Osteoblast (primary cell): ENCODE measurements around the gene DISC1. TPM values are rescaled to one million over a fixed set of nuclear protein-coding genes. Genes with fewer than 3 reads are reported as not detected.

Experiments used
- DNase-seq: peaks from one replicate; pipeline ENCODE4 v3.0.0; 2011; ENCODE audit warnings: low spot score, mixed read lengths; ENCODE audit not compliant: insufficient read length; ENCODE audit errors: missing footprints
- H2AFZ ChIP-seq: 2 replicates; pipeline ENCODE4 v1.6.0; 2011; ENCODE audit warnings: mild to moderate bottlenecking, low read length
- H3K27ac ChIP-seq: 2 replicates; pipeline ENCODE4 v1.5.1; 2011; ENCODE audit warnings: mild to moderate bottlenecking, low read depth, low read length, moderate library complexity
- H3K27me3 ChIP-seq: 2 replicates; pipeline ENCODE4 v1.6.0; 2012; ENCODE audit warnings: mild to moderate bottlenecking, control low read depth, inconsistent platforms, low read length, moderate library complexity; ENCODE audit not compliant: insufficient read depth
- H3K36me3 ChIP-seq: 2 replicates; pipeline ENCODE4 v1.5.1; 2011; ENCODE audit warnings: mild to moderate bottlenecking, low read length, control low read depth, moderate library complexity; ENCODE audit not compliant: insufficient read depth
- H3K4me1 ChIP-seq: 2 replicates; pipeline ENCODE4 v1.5.1; 2011; ENCODE audit warnings: mild to moderate bottlenecking, low read length, control low read depth, moderate library complexity; ENCODE audit not compliant: insufficient read depth
- H3K4me2 ChIP-seq: 2 replicates; pipeline ENCODE4 v1.6.0; 2011; ENCODE audit warnings: mild to moderate bottlenecking, low read length; ENCODE audit not compliant: insufficient read depth
- H3K4me3 ChIP-seq: fragments of 200-600 bp; sonication (generic); 3 replicates; pipeline ENCODE4 v1.5.1; 2012; ENCODE audit warnings: mild to moderate bottlenecking, low read length, inconsistent platforms; ENCODE audit not compliant: insufficient read depth
- H3K79me2 ChIP-seq: 2 replicates; pipeline ENCODE4 v1.6.0; 2012; ENCODE audit warnings: mild to moderate bottlenecking, low read length, control low read depth, inconsistent platforms; ENCODE audit not compliant: insufficient read depth
- H3K9me3 ChIP-seq: 2 replicates; pipeline ENCODE4 v1.5.1; 2011; ENCODE audit warnings: low read depth, low read length, control low read depth
- H4K20me1 ChIP-seq: 2 replicates; pipeline ENCODE4 v1.6.0; 2012; ENCODE audit warnings: mild to moderate bottlenecking, low read length, control low read depth; ENCODE audit not compliant: insufficient read depth
- total RNA-seq: library from RNA; depleted of rRNA; stranded (reverse); fragments of >200 nt; gene quantifications from 2 replicates; pipeline ENCODE4 v1.2.3, GENCODE V29; 2012
- TF ChIP-seq, protein P1 (sequence below): IDR thresholded peaks from 2 replicates; pipeline ENCODE4 v1.5.1; 2011; ENCODE audit warnings: mild to moderate bottlenecking, low read depth, low read length, moderate library complexity; ENCODE audit errors: extremely low read depth

Gene DISC1
- total RNA-seq, 1 donor = 11.9 TPM

DNA sequence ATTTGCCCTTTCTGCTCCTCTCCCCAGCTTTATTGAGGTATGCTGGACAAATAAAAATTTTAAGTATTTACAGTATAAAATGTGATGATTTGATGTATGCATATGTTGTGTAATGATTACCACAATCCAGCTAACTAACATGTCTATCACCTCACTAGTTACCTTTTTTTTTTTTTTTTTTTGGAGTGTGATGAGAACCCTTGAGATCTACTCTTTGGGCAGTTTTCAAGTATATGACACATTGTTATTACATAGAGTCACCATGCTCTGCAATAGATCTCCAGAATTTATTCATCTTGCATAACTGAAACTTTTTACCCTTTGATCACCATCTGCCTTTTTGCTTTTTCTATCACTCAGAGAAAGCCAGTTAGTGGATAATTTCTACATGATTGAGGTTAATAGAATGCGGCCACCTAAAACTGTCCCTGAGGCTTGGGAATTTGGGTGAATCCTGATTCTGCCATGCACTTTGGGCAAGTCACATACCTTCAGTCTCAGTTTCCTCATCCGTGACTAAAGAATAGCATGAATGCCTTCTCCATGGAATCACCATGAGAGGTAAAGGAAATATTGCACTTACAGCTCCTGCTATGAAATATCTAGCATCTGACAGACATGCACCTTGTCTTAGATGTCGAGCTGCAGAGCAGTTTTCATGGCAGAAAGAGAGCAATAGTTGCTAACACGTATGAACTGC lies 295.2 kb downstream of the DISC1 start:
- H3K36me3 ChIP-seq = no peaks in the 10 kb centered on the region
- no peak overlapping the region for H3K4me2 ChIP-seq
- no peaks in the 10 kb centered on the region for H4K20me1 ChIP-seq
- no peak overlapping the region for H2AFZ ChIP-seq
- no peaks in the 10 kb centered on the region for H3K27me3 ChIP-seq
- DNase-seq = no peak
- no peaks in the 10 kb centered on the region for H3K79me2 ChIP-seq
- peaks cover 10% of the 10 kb centered on the region for H3K4me1 ChIP-seq
- H3K27ac ChIP-seq = no peak overlapping the region
- H3K4me3 ChIP-seq = no peak overlapping the region
- TF ChIP-seq, protein P1, sequence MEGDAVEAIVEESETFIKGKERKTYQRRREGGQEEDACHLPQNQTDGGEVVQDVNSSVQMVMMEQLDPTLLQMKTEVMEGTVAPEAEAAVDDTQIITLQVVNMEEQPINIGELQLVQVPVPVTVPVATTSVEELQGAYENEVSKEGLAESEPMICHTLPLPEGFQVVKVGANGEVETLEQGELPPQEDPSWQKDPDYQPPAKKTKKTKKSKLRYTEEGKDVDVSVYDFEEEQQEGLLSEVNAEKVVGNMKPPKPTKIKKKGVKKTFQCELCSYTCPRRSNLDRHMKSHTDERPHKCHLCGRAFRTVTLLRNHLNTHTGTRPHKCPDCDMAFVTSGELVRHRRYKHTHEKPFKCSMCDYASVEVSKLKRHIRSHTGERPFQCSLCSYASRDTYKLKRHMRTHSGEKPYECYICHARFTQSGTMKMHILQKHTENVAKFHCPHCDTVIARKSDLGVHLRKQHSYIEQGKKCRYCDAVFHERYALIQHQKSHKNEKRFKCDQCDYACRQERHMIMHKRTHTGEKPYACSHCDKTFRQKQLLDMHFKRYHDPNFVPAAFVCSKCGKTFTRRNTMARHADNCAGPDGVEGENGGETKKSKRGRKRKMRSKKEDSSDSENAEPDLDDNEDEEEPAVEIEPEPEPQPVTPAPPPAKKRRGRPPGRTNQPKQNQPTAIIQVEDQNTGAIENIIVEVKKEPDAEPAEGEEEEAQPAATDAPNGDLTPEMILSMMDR = no peak
- H3K9me3 ChIP-seq = no peaks in the 10 kb centered on the region

DNA sequence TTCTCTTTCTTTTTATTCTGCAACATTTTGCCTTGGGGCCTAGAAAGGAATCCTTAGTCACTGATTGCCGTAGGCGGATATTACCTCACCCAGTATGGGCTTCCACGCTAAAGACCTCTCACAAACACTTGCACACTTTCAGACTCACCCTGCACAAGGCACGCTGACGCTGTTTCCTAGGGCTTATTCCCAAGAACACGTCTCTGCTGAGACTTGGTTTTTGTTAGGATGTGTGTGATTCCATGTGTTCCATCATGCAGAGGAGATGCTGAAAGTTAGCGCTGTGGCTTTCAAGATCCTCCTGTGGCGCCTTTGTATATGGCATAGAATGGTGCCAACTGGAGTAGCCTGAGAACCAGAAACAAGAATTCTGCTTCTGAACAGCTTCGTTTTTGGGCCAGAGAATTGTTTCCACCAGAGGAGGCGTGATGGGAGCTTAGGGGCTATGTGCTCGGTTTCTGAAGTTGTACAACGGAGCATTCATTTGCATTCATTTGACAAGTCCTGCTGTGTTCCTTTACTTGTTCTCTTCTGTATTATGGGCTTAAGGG lies 297.0 kb downstream of the DISC1 start:
- H3K79me2 ChIP-seq = no peaks in the 10 kb centered on the region
- H2AFZ ChIP-seq = no peak overlapping the region
- no peaks in the 10 kb centered on the region for H3K36me3 ChIP-seq
- H3K4me3 ChIP-seq = no peak overlapping the region
- peak overlapping the region; percentile 3 for H3K4me2 ChIP-seq
- peak overlapping the region; percentile 60 for H3K27ac ChIP-seq
- H3K4me1 ChIP-seq = peaks cover 7% of the 10 kb centered on the region
- TF ChIP-seq, protein P1 = no peak
- H3K9me3 ChIP-seq = no peaks in the 10 kb centered on the region
- no peaks in the 10 kb centered on the region for H3K27me3 ChIP-seq
- no peak for DNase-seq
- no peaks in the 10 kb centered on the region for H4K20me1 ChIP-seq

- H3K79me2 ChIP-seq = no peaks in the 10 kb centered on the region
- H3K36me3 ChIP-seq = no peaks in the 10 kb centered on the region
- H3K4me1 ChIP-seq = peaks cover 7% of the 10 kb centered on the region
- no peaks in the 10 kb centered on the region for H4K20me1 ChIP-seq
- H3K27ac ChIP-seq = no peak overlapping the region
- H3K4me2 ChIP-seq = no peak overlapping the region
- H3K27me3 ChIP-seq = no peaks in the 10 kb centered on the region
- H3K9me3 ChIP-seq = no peaks in the 10 kb centered on the region
- no peak for DNase-seq
- TF ChIP-seq, protein P1 = no peak
- no peak overlapping the region for H2AFZ ChIP-seq
- H3K4me3 ChIP-seq = no peak overlapping the region
These were observed 297.6 kb downstream of the DISC1 start for GRCh38 chr1:231924180-231924579.

- no peaks in the 10 kb centered on the region for H3K79me2 ChIP-seq
- DNase-seq = no peak
- H4K20me1 ChIP-seq = no peaks in the 10 kb centered on the region
- no peak overlapping the region for H3K27ac ChIP-seq
- no peak overlapping the region for H2AFZ ChIP-seq
- no peak overlapping the region for H3K4me3 ChIP-seq
- no peaks in the 10 kb centered on the region for H3K27me3 ChIP-seq
- H3K4me2 ChIP-seq = no peak overlapping the region
- H3K4me1 ChIP-seq = peaks cover 12% of the 10 kb centered on the region
- H3K36me3 ChIP-seq = no peaks in the 10 kb centered on the region
- TF ChIP-seq, protein P1 = no peak
- no peaks in the 10 kb centered on the region for H3K9me3 ChIP-seq
These were observed 299.3 kb downstream of the DISC1 start for GRCh38 chr1:231925864-231926263.
